ENCODE measurements around the gene RTTN.

RTTN gene

DNA sequence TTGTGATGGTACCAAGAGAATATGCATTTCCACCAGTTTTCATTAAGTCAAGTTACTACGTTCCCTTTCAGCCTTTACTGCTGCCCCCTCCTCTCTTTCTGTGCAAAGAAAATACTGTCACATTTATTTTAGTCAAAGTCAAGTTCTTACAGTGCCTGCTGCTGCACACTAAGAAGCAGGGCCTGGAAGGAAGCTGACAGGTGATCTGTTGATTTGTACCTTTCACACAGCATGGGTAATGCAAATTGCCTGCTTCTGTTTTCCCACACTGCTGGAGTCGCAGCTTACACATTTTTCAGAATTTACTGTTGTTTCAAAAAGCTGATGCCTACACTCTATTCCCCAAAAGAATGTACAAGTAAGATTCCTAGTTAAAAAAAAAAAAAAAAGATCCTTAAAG, 209.1 kb downstream of the RTTN start:
- TF ChIP-seq, protein P1, sequence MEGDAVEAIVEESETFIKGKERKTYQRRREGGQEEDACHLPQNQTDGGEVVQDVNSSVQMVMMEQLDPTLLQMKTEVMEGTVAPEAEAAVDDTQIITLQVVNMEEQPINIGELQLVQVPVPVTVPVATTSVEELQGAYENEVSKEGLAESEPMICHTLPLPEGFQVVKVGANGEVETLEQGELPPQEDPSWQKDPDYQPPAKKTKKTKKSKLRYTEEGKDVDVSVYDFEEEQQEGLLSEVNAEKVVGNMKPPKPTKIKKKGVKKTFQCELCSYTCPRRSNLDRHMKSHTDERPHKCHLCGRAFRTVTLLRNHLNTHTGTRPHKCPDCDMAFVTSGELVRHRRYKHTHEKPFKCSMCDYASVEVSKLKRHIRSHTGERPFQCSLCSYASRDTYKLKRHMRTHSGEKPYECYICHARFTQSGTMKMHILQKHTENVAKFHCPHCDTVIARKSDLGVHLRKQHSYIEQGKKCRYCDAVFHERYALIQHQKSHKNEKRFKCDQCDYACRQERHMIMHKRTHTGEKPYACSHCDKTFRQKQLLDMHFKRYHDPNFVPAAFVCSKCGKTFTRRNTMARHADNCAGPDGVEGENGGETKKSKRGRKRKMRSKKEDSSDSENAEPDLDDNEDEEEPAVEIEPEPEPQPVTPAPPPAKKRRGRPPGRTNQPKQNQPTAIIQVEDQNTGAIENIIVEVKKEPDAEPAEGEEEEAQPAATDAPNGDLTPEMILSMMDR (IDR thresholded peaks at IDR 0.05; ENCODE audit: control extremely low read depth, extremely low read depth, low read depth, missing control alignments) = no peak
- ChIA-PET POLR2A (no interaction called here), CTCF (interaction anchor here (0.8 to 2.2 kb wide), 5 partner anchors 9 to 52 kb away, joined by 3 to 8 read pairs (median 4); no protein-coding TSS in a partner anchor)
- DNase-seq (ENCODE audit: extremely low spot score) = no peak

DNA sequence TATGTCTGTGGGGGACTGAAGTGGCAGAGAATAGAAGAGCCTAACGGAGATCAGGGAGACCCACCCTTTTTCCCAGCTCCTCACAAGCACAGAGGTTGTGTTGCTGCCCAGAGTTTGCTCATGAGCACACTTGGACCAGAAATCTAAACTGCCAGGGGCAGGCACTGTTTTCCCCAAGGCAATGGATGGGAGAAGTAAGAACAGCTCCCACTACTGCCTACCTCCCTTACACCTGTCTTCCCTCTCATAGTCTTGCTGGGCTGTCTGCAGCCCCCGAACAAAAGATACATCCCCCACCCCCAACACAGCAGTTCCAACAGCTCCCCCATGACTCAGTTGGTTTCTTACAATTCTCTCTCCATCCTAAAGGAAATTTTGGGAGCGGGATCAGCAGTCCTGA, 209.7 kb downstream of the RTTN start:
- TF ChIP-seq, protein P1 (IDR thresholded peaks at IDR 0.05; ENCODE audit: control extremely low read depth, extremely low read depth, low read depth, missing control alignments) = no peak
- POLR2A ChIA-PET = no interaction called here
- no peak for DNase-seq (ENCODE audit: extremely low spot score)
- CTCF ChIA-PET = interaction anchor here (0.8 to 2.2 kb wide), 5 partner anchors 9 to 52 kb away, joined by 3 to 8 read pairs (median 4); no protein-coding TSS in a partner anchor

DNA sequence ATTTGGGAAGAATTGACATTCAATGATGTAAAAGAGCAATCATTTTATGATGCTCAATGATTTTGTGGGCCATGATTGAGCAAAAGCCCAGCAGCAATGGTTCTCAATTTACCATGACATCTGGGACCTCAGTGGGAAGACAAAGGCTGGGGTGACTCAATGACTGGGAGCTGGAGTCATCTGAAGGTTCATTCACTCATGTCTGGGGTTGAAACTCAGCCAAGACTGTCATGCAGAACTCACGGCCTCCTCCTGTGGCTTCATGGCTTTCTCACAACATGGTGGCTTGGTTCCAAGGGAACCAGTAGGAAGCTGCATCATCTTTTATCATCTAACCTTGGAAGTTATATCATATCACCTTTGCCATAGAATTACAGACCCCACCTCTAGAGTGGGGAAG, 212.7 kb downstream of the RTTN start:
- ChIA-PET POLR2A (no interaction called here), CTCF (interaction anchor here (1.1 to 1.3 kb wide), 2 partner anchors 11 to 14 kb away, joined by 4 to 5 read pairs; no protein-coding TSS in a partner anchor)
- DNase-seq (ENCODE audit: extremely low spot score) = no peak
- TF ChIP-seq, protein P1 (IDR thresholded peaks at IDR 0.05; ENCODE audit: control extremely low read depth, extremely low read depth, low read depth, missing control alignments) = no peak

GRCh38 chr18:69987870-69988269, 217.6 kb downstream of the RTTN start:
- POLR2A ChIA-PET = no interaction called here
- TF ChIP-seq, protein P1 (IDR thresholded peaks at IDR 0.05; ENCODE audit: control extremely low read depth, extremely low read depth, low read depth, missing control alignments) = no peak
- DNase-seq (ENCODE audit: extremely low spot score) = no peak
- CTCF ChIA-PET = interaction anchor here (2.1 to 3.2 kb wide), 2 partner anchors 8 to 11 kb away, joined by 8 read pairs; no protein-coding TSS in a partner anchor

DNA sequence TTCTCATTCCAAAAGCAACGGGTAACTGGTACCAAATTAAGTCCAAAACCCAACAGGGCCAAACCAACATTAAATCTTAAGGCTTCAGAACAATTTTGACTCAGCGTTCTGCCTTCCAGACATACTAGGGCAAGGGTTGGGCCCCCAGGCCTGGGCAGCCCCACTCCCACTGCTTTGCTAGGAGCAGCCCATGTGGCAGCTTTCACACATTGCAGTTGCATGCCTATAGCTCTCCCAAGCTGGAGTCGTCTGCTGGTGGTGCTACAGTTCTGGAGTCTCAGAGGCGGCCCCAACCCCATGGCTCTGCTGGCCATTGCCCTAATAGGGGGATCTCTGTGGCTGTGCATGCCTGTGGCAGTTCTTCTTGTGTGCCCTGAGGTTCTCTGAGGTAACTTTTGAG, 220.2 kb downstream of the RTTN start:
- ChIA-PET CTCF (interaction anchor here (0.7 to 2.5 kb wide), 2 partner anchors 11 to 19 kb away, joined by 4 to 10 read pairs; no protein-coding TSS in a partner anchor), POLR2A (no interaction called here)
- no peak for DNase-seq (ENCODE audit: extremely low spot score)
- TF ChIP-seq, protein P1 (IDR thresholded peaks at IDR 0.05; ENCODE audit: control extremely low read depth, extremely low read depth, low read depth, missing control alignments) = no peak

- ChIA-PET POLR2A (no interaction called here), CTCF (interaction anchor here (0.9 to 1.5 kb wide), 5 partner anchors 11 to 26 kb away, joined by 3 to 4 read pairs (median 4); no protein-coding TSS in a partner anchor)
- TF ChIP-seq, protein P1 (IDR thresholded peaks at IDR 0.05; ENCODE audit: control extremely low read depth, extremely low read depth, low read depth, missing control alignments) = no peak
- no peak for DNase-seq (ENCODE audit: extremely low spot score)
Measured at GRCh38 chr18:69982417-69982816, 223.1 kb downstream of the RTTN start.

Measured in GM10248 (cell line).